HG03558 (cell line): ENCODE data around the gene PDE6C.

Source experiments
- ATAC-seq: cut with Tn5 transposase; IDR thresholded peaks from one replicate; pipeline ENCODE4 v1.9.1; 2021; ENCODE audit warnings: moderate number of reproducible peaks; ENCODE audit not compliant: unreplicated experiment; ENCODE audit errors: extremely low read depth

PDE6C gene

DNA sequence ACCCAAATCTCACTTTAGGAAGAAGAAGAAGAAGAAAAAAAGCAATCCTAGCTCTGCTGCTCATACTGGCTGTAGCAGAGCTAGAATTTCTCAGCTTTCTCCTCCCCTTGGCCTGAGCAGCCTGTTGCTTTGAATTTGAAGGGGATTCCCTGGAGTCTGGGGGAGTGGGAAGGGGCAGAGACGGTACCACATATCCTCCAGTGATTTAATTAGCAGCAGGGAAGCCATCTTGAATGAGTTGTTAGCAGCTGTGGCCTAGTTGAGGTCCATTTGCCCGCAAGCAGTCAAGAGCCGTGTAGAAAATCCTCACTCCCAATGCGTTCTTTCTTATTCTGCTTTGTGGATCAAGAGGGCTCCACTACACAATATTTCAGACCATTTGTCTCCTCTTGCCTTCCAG, 16.5 kb downstream of the PDE6C start:
- no peak for ATAC-seq

DNA sequence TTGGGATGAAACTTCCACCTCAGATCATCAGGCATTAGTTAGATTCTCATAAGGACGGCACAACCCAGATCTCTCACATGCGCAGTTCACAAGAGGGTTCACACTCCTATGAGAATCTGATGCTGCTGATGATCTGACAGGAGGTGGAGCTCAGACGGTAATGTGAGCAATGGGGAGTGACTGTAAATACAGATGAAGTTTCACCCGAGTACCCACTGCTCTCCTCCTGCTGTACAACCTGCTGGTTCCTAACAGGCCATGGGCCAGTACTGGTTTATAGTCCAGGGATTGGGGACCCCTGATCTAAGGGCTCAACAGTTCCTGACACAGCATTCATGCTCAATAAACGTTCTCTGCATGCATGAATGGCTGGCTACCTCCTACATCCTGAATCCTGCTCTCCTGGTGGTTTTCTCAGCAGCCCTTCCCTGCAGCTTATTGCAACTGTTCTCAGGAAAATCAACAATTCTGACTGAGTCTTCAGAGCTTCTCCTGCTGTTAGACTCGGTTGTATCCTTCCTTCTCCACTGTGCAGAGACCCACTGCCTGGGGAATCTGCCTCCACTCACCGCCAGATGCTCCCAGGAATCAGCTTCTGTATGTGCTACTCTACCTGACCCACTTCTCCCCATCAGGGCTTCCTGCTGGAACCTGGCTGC, 17.4 kb downstream of the PDE6C start:
- no peak for ATAC-seq

DNA sequence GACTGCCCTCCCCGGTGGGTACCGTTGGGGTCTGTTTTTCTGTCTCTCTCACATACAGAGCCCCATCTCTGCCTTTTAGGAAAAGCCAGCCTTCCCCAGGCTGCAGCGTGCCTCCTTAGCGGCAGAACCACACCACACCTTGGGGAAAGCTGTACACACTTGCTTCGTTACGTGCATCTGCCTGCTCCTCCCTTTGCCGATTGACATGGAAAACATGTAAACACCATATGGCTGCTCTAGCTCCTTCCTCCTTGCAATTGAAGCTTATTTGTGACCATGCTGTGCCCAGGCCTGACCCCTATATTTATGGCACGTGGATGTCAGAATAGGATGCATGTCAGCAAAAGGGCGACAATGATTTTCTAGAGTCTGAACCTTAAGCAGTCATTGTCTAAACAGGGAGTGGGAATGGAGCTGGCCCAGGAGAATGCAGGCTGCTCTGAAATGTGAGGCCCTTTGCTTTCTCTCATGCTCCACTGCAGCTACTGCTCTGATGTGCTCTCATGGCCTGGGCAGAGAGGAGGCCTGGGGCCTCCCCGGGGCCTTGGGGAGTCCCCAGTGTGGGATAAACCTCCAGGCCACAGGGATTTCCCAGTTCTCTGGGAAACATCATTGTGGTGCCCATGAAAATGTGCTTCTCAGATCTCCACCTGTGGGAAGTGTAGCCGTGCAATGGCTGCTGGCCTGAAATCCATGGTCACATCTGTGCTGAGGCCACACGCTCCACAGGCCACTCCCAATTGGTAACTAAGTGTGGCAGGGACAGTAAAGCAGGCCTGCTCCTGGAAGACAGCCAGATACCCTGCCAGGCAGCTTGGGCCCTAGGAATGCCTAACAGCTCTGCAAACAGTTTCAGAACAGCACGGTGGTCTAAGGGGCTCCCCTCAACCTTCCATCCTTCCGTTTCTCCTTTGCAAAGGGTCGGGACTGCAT, 18.6 kb downstream of the PDE6C start:
- ATAC-seq = no peak

DNA sequence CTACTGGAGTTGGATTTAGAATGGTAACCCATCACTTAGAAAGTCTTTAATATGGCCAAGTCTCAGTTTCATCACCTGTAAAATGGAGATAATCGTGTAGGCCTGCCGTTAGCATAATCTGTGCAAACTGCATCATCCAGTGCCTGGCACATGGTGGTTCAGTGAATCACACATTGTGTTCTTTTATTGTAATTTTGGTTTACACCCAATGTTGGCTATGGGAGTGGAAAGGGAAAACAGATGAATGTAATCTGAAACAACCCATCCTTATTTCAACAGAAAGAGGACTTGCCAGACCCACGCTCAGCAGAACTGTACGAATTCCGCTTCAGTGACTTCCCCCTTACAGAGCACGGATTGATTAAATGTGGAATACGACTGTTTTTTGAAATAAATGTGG, 27.5 kb downstream of the PDE6C start:
- no peak for ATAC-seq

DNA sequence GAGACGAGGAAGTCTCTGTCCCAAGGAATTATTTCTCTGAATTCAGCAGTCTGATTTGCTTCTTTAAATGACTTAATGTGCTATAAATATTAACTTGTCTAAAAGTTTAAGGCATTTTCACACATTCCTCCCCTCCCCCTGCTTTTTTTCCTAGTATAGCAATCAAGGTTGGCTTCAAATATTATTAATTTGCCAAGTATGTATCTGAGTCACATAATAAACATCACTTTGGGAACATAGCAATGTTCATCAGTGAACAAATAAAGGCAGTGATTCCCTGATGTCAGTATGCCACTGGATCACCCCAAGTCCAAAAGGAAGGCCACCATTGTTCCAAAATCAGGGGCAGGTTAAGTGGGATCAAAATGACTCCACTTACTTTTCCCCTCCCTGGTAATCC, 40.5 kb downstream of the PDE6C start:
- no peak for ATAC-seq

DNA sequence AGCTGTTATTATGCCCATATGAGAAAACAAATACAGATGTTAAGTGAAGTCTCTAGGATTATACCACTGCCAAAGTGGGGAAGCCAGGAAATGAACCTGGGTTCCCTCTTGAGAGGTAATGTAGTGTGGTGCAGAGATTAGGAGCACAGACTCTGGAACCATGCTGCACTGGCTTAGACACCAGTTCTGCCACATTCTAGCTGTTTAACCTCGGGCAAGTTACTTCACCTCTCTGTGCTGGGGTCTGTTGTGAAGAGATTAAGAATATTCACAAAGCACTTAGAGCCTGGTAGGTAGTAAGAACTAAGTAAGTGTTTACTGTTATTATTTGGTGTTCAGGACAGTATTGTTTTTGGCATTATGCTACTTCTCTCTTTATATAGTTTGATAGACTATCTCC, 41.9 kb downstream of the PDE6C start:
- no peak for ATAC-seq

DNA sequence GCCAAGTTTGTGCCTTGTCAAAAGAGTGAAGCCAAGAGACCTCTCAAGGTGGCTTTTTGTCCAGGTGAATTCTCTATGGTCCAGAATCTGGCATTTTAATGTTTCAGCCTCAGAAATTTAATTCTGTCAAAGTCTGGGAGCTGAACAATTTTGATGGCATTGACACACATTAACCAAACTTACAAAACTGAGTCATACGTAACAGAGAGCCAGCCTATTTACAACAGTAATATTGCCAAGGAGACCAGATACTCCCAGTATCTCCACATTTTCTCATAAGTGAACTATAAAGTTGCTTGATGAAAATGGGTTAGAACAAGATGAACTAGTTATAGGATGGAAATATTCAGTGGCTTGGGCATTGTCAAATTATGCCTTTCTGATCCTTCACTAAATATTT, 43.8 kb downstream of the PDE6C start:
- ATAC-seq = no peak

DNA sequence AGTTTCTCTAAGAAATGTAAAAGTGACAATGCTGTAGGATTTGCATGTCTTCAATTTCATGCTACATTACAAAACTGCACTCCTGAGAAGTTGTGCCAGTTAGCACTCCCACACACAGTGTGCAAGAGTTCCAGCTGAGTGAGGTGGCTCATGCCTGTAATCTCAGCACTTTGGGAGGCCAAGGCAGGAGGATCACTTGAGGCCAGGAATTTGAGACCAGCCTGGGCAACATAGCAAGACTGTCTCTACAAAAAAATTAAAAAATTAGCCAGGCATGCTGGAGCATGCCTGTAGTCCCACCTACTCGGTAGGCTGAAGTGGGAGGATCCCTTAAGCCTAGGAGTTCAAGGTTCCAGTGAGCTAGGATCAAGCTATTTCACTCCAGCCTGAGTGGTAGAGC, 45.4 kb downstream of the PDE6C start:
- no peak for ATAC-seq

DNA sequence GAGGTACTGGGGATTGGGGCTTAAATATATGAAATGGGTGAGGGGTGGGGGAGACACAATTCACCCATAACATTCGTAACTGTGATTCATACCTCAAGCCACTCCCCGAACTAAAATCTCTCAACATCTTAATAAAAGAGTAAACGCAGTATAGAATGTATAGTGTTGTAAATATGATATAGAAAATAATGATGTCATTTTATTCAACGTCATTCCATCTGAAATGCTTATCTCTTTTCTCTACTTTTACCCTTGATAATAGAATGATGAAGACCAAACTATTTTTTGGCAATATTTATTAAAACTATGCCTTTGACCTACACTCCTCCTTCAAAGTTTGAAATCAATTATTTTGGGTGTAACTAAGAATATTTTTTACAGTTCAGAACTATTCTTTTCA, 53.7 kb downstream of the PDE6C start:
- ATAC-seq = no peak

DNA sequence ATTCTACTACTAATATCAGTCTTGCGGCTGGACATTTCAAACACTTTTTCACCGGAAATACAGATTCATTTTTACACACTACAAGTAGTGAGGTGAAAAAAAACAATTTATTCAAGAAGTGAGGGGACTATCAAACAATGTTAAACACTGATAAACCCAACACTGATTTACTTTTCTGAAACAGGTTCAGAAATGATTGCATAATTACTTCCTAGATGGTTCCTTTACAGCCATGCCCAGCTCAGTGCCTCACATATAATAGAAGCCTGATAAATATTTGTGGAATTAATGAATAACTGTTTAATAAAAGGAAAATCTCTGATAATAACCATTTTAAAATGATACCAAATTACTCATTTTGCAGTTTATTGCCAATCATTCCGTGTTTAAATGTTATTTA, 55.5 kb downstream of the PDE6C start:
- ATAC-seq = no peak

DNA sequence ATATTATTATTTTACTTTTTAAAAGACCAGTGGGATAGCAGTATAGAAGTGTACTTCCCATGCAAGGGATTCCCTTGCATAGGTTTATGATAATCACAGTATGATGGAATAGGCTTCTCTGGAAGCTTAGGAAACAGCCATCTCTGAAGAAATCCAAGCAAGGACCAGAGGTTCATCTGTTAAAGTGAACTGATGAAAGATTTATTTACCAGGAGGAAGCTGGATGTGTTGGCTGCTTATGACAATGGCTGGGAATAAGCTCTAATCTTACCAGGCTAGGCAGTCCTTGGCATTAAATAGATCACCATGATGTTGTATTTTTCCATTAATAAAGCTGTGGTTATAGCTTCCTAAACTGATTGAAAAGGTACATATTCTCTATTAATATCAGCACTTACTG, 58.0 kb downstream of the PDE6C start:
- ATAC-seq = no peak

DNA sequence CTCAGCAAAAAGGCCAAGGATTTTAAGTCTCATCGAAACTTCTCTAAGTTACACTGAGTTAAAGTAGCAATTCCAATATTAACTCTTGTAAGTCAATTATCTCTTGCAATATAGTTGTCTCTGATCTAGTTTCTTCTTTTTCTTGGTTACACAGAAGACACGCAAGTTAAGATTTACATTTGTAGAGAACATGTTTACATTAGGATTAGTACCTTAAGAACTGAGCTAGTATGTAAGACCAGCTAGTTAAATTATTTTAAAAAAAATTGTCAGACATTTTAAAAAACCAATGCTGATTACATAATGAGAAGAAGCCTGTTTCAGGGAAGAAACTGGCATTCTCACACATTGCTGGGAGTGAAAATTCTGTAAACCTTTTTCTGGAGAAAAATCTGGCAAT, 58.7 kb downstream of the PDE6C start:
- ATAC-seq = no peak

DNA sequence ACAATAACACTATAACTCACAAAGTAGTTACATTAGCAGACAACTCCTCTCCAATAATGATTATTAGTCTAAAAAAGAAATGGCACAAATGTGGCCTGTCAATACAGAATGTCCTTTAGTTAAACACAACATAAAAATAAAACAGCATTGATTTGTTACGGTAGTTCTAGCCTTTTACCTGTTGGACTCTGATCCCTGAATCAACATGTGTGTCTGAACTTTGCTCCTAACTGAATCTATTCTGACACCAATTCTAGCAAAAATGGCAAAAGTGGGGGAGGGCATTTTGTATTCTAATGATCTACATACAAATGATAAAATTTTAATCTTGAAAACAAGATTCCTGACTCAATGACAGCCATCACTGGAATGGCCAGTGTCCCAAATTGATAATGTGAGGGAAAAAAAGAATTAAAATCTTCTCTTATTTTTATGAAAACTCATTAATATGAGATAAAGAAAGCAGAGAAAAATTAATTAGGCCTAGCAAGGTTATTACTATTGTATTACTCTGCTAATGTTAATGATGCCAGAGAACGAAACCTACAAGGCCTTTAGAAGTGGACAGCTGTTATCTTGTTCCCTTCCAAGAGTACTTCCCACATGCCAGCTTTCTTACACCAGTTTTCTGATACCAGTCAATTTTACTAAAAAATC, 59.8 kb downstream of the PDE6C start:
- ATAC-seq = no peak

DNA sequence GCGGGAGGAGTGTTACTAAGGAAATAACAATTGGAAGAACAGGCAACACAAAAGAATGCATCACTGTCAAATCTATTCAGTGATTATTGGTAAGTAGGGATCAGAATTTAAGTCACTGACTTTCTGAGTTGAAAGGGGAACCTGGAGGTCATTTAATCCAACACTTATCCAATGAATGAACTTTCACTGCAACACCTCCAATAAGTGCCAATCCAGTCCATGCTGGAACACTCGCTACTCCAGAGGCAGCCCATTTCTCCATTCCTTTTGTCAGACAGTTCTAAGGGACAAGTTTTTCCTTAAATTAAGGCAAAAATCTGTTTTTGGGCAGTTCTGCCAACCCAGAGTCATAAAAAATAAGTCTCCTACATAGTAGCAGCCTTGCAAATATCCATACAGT, 60.6 kb downstream of the PDE6C start:
- no peak for ATAC-seq

DNA sequence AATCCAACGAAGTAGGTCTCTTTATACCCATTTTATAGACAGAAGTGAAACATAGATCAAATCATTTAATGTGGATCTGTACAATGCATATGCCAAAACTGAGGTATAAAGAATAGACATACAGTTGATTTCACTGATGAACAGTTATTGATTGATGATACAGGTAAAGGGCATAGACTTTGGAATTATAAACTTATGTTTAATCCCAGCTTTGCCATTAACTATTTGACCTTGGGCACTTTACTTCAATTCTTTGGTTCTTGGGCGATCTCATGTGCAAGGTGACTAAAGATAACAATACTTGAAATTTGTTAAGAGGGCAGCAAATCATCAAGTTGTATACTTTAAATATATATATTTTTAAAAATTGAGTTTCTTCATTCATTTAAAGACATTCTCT, 61.5 kb downstream of the PDE6C start:
- ATAC-seq = no peak

DNA sequence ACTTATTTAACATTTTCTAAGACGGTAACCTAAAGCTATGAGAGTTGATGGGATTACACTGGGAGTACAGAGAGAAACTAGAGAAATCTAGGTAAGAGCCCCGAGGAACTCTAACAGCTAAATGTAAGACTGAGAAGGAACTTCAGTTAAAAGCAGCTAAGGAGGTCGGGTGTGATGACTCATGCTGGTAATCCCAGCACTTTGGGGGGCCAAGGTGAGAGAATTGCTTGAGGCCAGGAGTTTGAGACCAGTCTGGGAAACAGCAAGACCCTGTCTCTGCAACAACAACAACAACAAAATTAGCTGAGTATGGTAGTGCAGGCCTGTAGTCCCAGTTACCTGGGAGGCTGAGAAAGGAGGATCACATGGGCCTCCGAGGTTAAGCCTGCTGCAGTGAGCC, 66.0 kb downstream of the PDE6C start:
- no peak for ATAC-seq

DNA sequence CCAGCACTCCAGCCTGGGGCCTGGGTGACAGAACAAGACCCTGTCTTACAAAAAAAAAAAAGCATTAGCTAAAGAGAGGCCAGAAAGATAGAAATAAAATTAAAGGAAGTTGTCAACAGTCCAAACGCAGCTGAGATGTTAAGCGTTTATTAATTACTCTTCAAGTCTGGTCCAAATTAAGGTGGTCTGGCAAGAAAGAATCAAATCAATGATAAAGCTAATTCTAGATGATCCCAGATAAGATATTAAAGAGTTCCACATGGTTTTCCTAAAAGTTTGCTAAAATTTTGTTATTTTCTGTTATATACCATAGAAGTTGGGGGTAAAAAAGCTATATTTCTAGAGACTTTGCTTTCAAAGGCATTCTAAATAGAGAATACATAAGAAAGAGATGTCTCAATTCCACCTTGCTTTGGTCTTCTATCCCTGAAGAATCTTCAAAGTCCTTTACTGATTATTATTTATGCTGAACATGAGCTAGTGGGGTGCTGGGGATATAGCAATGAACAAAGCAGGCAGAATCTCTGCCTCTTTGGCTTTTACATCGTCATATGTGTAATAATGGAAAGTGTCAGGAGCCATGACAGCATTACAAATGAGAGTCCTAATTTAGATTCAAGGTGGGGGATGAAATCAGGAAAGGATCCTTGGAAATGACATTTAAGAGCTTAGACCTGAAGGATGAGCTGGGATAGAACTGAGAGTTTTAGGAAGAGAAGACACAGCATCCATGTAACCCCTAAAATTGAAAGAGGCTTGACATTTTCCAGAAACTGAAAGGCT, 66.7 kb downstream of the PDE6C start:
- no peak for ATAC-seq

DNA sequence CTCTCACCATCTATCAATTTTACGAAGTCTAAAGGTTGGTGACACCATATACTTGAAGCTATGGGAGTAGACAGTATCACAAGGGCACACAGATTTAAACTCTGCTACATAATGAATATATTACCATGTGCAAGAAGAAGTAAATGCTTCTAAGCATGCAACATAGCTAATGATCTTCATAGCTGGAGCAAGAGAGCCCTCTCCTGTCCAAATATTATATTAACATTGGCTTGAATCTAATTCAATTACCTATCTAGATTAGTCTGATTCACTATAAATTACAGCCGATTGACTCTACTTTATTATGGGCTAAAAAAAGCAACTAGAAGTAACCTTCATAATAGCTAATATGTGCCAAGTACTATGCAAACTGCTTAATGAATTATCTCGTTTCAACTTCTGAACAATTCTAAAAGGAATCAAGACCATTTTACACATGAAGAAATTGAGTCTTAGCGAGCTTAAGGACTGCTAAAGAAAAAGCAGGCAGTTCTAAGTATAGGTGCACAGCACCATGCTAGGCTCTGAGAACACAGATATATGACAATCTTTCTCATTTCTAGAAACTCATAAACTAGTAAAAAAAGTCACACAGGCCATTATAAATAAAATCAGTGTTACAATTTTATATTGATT, 68.2 kb downstream of the PDE6C start:
- ATAC-seq = no peak

DNA sequence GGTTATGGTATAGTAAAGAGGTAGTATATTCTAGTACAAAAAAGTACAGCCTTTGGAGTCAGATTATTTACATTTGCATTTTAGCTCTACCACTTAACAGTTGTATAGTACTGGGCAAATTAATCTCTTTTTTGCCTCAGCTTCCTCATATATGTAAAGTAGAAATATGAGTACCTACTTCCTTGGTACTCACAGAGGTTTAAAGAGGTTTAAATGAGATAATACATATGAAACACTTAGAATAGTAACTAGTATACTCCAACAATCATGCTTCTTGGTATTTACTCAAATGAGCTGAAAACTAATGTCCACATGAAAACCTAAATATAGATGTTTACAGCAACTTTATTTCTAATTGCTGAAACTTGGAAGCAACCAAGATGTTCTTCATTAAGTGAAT, 75.4 kb downstream of the PDE6C start:
- no peak for ATAC-seq

DNA sequence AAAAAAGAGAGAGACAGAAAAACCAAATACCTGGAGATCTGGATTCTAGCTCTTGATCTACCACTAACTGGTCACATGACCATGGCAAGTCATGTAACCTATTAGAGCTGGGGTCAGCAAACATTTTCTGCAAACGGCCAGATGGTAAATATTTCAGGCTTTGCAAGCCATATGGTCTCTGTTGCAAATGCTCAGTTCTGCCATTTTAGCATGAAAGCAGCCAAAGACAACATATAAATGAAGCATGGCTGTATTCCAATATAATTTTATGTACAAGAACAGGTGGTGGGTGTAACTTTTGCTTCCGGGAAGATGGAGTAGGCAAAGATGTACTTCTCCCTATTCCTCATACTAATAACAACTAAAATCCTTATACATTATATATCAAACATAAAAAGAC, 83.4 kb downstream of the PDE6C start:
- ATAC-seq = no peak
